ENCODE data around the gene SIL1. TPM values are rescaled to one million over a fixed set of nuclear protein-coding genes. Genes with fewer than 3 reads are reported as not detected.

Gene SIL1
- total RNA-seq, 2 donors from 2014 or later = 69.9 to 75.6 TPM

DNA sequence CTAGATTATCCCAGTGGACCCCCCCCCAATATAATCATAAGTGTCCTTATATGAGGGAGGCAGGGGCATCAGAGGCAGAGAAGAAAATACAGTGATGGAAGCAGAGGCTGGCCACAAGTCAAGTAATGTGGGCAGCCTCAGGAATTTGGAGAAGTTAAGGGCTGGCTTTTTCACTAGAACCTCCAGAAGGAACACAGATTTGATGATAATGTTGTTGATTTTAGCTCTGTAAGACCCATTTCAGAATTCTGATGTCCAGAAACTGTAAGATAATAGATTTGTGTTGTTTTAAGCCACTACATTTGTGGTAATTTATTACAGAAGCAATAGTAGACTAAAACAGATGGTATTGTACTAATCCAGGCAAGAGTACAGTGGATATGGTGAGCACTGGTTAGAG is 286.7 kb downstream of the SIL1 start:
- no peak for DNase-seq (ENCODE audit: low spot score)
- H3K4me1 ChIP-seq (replicated peaks) = no peaks in the 10 kb centered on the region
- H3K9me3 ChIP-seq = no peaks in the 10 kb centered on the region
- TF ChIP-seq POLR2A (IDR thresholded peaks at IDR 0.05) = no peak
- TF ChIP-seq, protein P1, sequence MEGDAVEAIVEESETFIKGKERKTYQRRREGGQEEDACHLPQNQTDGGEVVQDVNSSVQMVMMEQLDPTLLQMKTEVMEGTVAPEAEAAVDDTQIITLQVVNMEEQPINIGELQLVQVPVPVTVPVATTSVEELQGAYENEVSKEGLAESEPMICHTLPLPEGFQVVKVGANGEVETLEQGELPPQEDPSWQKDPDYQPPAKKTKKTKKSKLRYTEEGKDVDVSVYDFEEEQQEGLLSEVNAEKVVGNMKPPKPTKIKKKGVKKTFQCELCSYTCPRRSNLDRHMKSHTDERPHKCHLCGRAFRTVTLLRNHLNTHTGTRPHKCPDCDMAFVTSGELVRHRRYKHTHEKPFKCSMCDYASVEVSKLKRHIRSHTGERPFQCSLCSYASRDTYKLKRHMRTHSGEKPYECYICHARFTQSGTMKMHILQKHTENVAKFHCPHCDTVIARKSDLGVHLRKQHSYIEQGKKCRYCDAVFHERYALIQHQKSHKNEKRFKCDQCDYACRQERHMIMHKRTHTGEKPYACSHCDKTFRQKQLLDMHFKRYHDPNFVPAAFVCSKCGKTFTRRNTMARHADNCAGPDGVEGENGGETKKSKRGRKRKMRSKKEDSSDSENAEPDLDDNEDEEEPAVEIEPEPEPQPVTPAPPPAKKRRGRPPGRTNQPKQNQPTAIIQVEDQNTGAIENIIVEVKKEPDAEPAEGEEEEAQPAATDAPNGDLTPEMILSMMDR (IDR thresholded peaks at IDR 0.05) = no peak
- TF ChIP-seq POLR2AphosphoS5 (IDR thresholded peaks at IDR 0.05) = no peak
- no peak overlapping the region for H3K27ac ChIP-seq
- no peaks in the 10 kb centered on the region for H3K36me3 ChIP-seq
- no peak overlapping the region for H3K4me3 ChIP-seq
- intact Hi-C loops (cut with DNase I) = no loop called here
- H3K27me3 ChIP-seq (replicated peaks; ENCODE audit: insufficient read depth) = no peaks in the 10 kb centered on the region

DNA sequence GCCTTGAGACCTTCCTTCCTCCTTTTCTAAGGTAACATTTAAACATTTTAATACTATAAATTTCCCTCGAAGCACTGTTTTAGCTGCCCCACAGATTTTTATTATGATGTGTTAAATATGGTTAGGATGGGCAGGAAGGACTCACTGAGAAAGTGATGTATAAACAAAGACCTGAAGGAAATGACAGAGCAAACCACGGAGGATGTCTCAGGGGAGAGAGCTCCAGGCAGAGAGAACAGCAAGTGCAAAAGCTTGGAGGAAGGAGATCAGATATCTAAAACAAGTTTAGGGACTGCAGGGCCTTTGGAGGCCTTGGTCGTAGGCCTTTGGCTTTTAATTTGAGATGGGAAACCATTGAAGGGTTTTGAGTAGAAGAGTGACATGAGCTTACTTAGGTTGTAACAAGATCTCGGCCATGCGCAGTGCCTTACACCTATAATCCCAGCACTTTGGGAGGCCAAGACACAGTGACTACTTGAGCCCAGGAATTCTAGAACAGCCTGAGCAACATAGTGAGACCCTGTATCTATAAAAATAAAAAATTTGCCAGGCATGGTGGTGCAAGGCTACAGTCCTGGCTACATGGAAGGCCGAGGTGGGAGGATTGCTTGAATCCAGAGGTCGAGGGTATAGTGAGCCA is 287.5 kb downstream of the SIL1 start:
- 89% methylated on average over 7 of the region's 7 CpGs for WGBS
- DNase-seq (ENCODE audit: low spot score) = no peak
- Histone ChIP-seq H3K36me3 (no peaks in the 10 kb centered on the region), H3K9me3 (no peaks in the 10 kb centered on the region), H3K27me3 (replicated peaks; ENCODE audit: insufficient read depth) (no peaks in the 10 kb centered on the region), H3K4me1 (replicated peaks) (no peaks in the 10 kb centered on the region), H3K27ac (no peak overlapping the region), H3K4me3 (no peak overlapping the region)
- TF ChIP-seq POLR2A (IDR thresholded peaks at IDR 0.05) (no peak), POLR2AphosphoS5 (IDR thresholded peaks at IDR 0.05) (no peak)
- TF ChIP-seq, protein P1 (IDR thresholded peaks at IDR 0.05) = no peak
- intact Hi-C loops (cut with DNase I) = no loop called here

DNA sequence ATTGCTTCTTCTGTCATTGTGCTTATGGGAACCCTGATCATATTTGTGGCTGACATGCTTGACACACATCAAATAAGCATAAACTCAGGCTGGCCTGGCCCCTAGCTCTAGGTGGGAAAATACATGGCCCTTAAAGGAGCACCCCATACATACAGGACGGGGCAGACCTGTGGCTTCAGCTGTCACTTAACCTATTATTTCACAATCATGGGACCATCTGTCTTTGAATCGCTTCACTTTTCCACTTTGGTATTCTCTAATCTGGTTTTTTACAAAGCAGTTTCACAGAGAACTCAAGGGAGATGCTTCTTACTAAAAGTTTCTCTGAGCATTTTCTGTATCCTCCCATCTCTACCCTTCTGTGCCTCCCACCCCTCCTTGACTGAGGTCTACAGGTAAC is 288.4 kb downstream of the SIL1 start:
- Histone ChIP-seq H3K4me1 (replicated peaks) (no peaks in the 10 kb centered on the region), H3K27me3 (replicated peaks; ENCODE audit: insufficient read depth) (no peaks in the 10 kb centered on the region), H3K27ac (no peak overlapping the region), H3K36me3 (no peaks in the 10 kb centered on the region), H3K4me3 (no peak overlapping the region), H3K9me3 (no peaks in the 10 kb centered on the region)
- DNase-seq (ENCODE audit: low spot score) = no peak
- TF ChIP-seq, protein P1 (IDR thresholded peaks at IDR 0.05) = no peak
- TF ChIP-seq POLR2A (IDR thresholded peaks at IDR 0.05) = no peak
- no peak for TF ChIP-seq POLR2AphosphoS5 (IDR thresholded peaks at IDR 0.05)
- intact Hi-C loops (cut with DNase I) = no loop called here
- WGBS = 97% methylated on average over 2 of the region's 2 CpGs

DNA sequence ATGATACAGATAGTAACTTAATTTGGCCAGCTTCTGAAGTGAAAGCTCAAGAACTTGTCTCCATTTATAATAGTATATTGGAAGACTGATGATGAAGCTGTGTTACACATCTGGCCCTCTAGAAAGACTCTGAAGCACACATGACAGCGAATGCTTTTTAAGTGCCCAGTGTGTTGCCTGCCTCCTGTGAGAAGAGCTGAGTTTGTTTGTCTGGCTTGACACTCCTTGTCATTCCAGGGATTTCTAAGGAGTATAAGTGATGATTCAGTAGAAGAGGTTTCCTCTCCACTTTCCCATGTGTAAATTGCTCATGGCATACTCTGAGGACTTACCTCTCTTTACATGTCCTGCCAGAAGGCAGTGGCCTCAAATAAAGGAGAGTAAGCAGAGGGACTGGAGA is 292.6 kb downstream of the SIL1 start:
- Histone ChIP-seq H3K27ac (no peak overlapping the region), H3K4me1 (replicated peaks) (no peaks in the 10 kb centered on the region), H3K4me3 (no peak overlapping the region), H3K9me3 (no peaks in the 10 kb centered on the region), H3K27me3 (replicated peaks; ENCODE audit: insufficient read depth) (no peaks in the 10 kb centered on the region), H3K36me3 (no peaks in the 10 kb centered on the region)
- intact Hi-C loops (cut with DNase I) = no loop called here
- 100% methylated on average over 1 of the region's 1 CpG for WGBS
- DNase-seq (ENCODE audit: low spot score) = no peak
- TF ChIP-seq, protein P1 (IDR thresholded peaks at IDR 0.05) = no peak
- no peak for TF ChIP-seq POLR2AphosphoS5 (IDR thresholded peaks at IDR 0.05)
- no peak for TF ChIP-seq POLR2A (IDR thresholded peaks at IDR 0.05)

DNA sequence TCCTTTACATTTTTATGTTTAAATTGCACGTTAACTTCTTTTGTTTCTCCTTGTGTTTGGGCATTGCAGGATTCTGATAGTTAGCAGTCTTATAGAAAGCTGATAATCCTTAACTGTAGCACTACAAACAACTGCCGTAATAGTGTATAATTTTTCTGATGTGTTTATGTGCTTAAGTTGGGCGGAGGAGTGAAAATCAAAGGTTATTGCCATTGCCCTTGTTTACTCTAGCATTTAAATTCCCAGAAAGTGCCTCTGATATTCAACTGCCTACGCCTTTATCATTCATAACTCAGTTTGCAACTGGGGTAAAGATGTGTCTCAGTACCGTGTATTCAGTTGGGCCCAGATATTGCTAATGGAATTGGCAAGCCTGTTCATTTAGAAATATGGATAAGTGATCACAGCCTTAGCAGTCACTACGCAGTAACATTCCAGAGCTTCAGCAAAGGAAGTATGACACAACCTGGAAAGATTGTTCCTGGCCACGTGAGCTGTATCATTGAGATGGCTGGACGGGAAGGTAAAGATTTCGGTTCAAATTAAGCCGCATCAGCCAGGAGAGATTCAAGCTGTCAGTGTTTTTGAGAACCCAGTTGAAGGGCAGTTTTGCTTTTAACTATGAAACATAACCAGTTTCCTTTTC is 294.9 kb downstream of the SIL1 start:
- Histone ChIP-seq H3K4me1 (replicated peaks) (no peaks in the 10 kb centered on the region), H3K9me3 (no peaks in the 10 kb centered on the region), H3K27me3 (replicated peaks; ENCODE audit: insufficient read depth) (no peaks in the 10 kb centered on the region), H3K27ac (no peak overlapping the region), H3K36me3 (no peaks in the 10 kb centered on the region), H3K4me3 (no peak overlapping the region)
- no peak for DNase-seq (ENCODE audit: low spot score)
- intact Hi-C loops (cut with DNase I) = no loop called here
- WGBS = 87% methylated on average over 10 of the region's 10 CpGs
- TF ChIP-seq POLR2AphosphoS5 (IDR thresholded peaks at IDR 0.05) (no peak), POLR2A (IDR thresholded peaks at IDR 0.05) (no peak)
- TF ChIP-seq, protein P1 (IDR thresholded peaks at IDR 0.05) = no peak
